ENCODE data around the gene TSSK2. TPM values are rescaled to one million over a fixed set of nuclear protein-coding genes. Genes with fewer than 3 reads are reported as not detected.

TSSK2 gene
- total and polyA plus RNA-seq, 7 donors, result 0.14 to 0.32 (median 0.28) TPM; not detected in 3

DNA sequence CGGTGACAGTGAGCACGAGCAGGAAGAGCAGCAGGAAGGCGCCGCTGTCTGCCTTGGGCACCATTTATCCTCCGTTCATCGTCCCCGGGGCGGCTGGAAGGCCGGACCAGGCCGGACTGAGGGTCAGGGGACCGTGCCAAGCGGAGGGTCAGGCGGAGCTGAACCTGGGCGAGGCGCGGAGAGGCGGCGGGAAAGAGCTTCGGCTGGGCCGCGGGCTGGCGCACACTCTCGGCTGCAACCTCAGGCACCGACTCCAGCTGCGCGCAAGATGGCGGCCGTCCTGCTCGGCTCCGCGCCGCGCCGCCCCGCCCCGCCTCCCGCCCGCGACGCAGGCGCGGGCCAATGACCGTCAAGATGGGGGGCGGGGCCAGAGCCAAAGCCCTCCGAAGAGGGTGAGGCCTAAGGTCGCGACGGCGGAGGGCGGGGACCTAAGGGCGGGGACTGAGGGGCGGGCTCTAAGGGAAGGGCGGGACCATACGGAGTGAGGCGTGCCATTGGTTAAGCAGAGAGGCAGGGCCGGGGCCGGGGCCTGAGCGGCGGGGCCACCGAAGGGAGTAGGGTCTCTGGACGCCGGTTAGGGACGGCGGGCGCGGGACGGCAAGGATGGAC, 8.9 kb upstream of the TSSK2 start, which contains the start of gene DGCR2:
Gene DGCR2 (minus strand): TSS at position 270 of the 609 bp plus-strand sequence. CDS start 206 bp downstream, at position 64.
- H3K9me3 ChIP-seq, result no peaks in the 10 kb centered on the region
- TF ChIP-seq, protein P1, sequence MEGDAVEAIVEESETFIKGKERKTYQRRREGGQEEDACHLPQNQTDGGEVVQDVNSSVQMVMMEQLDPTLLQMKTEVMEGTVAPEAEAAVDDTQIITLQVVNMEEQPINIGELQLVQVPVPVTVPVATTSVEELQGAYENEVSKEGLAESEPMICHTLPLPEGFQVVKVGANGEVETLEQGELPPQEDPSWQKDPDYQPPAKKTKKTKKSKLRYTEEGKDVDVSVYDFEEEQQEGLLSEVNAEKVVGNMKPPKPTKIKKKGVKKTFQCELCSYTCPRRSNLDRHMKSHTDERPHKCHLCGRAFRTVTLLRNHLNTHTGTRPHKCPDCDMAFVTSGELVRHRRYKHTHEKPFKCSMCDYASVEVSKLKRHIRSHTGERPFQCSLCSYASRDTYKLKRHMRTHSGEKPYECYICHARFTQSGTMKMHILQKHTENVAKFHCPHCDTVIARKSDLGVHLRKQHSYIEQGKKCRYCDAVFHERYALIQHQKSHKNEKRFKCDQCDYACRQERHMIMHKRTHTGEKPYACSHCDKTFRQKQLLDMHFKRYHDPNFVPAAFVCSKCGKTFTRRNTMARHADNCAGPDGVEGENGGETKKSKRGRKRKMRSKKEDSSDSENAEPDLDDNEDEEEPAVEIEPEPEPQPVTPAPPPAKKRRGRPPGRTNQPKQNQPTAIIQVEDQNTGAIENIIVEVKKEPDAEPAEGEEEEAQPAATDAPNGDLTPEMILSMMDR (IDR thresholded peaks at IDR 0.05), result no peak
- ATAC-seq (peak; percentile 93 to 95 (median 94)), DNase-seq (peak; percentile 97 to 99)
- intact Hi-C loops (cut with DNase I), result loop anchor here (1.0 to 5.0 kb wide), 2 partner anchors 35 to 310 kb away; partner anchors contain the start of gene MRPL40 (in 1 of the 2)
- peak within 1 kb of the TSS; percentile 93 for H3K27ac ChIP-seq
- no peaks in the 10 kb centered on the region for H3K27me3 ChIP-seq (ENCODE audit: insufficient read depth in 3 of 3, low read length in 2 of 3)
- H3K36me3 ChIP-seq (ENCODE audit: insufficient read depth in 1 of 2, low read depth in 1 of 2), result no peaks in the 10 kb centered on the region
- H3K4me1 ChIP-seq, result peaks cover 48% of the 10 kb centered on the region
- 0 to 1% (median 0%) methylated on average over 26 to 67 of the region's 67 CpGs for WGBS, 3 donors
- peak within 1 kb of the TSS; percentile 90 for H3K4me3 ChIP-seq

DNA sequence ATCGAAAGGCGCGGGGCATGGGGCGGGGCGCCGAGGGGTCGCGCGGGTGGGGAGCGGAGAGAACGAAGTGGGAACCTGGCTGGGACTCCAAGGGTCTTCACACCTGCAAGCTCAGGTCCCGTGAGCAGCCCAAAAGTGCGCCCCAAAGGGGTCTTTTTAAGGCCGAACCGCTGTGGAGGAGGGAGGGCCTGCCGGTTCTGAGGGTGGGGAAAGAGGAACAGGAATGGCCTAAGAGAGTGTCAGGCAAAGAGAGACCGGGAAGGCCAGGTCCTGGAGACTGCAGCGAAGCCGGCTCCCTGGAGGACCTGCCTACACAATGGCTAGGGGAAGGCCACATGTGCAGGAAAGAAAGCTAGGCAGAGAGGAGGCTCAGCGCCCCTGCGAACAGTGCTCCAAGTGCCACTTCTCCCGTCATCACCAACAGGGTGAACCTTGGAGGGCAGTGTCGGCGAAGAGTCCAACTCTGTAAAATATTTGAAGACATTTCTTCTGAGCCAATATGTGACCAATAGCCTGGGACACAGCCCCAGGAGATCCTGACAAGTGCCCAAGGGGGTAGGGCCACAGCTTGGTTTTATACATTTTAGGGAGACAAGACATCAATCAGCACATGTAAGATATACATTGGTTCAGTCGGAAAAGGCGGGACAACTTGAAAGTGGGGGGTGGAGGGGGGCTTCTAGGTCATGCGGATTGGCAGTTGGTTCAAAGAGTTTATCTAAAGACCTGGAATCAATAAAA, 8.2 kb upstream of the TSSK2 start:
- Histone ChIP-seq H3K27ac (peak overlapping the region; percentile 93), H3K4me1 (peaks cover 41% of the 10 kb centered on the region), H3K4me3 (peak overlapping the region; percentile 90), H3K27me3 (ENCODE audit: insufficient read depth in 3 of 3, low read length in 2 of 3) (no peaks in the 10 kb centered on the region), H3K9me3 (no peaks in the 10 kb centered on the region), H3K36me3 (ENCODE audit: insufficient read depth in 1 of 2, low read depth in 1 of 2) (no peaks in the 10 kb centered on the region)
- intact Hi-C loops (cut with DNase I), result loop anchor here (1.0 to 5.0 kb wide), 2 partner anchors 36 to 309 kb away; partner anchors contain the start of gene MRPL40 (in 1 of the 2)
- no peak for DNase-seq
- WGBS, 3 donors, result 21 to 38% (median 23%) methylated on average over 18 to 27 of the region's 27 CpGs
- TF ChIP-seq, protein P1 (IDR thresholded peaks at IDR 0.05), result no peak
- peak in 3 of 4 donors; percentile 2 to 14 (median 5) for ATAC-seq

DNA sequence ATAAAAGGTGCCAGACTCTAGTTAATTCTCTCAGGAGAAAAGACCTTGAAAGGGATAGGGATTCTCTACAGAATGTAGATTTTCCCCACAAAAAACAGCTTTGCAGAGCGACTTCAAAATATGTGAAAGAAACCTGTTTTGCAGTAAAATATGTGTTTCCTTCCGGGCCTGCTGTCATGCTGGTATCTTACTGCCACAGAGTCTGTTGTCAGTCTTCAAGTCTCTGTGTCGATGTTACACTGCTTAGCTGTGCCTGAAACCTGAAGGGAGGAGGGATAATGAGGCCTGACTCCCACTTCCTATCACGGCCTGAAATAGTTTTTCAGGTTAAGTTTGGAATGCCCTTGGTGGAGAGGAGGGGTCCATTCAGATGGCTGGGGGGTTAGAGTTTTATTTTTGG, 7.2 kb upstream of the TSSK2 start:
- Histone ChIP-seq H3K4me3 (no peak overlapping the region), H3K27ac (no peak overlapping the region), H3K4me1 (peaks cover 31% of the 10 kb centered on the region), H3K27me3 (ENCODE audit: insufficient read depth in 3 of 3, low read length in 2 of 3) (no peaks in the 10 kb centered on the region), H3K9me3 (no peaks in the 10 kb centered on the region), H3K36me3 (ENCODE audit: insufficient read depth in 1 of 2, low read depth in 1 of 2) (no peaks in the 10 kb centered on the region)
- WGBS, 3 donors, result 89 to 94% (median 90%) methylated on average over 4 of the region's 4 CpGs
- DNase-seq (no peak), ATAC-seq (no peak)
- intact Hi-C loops (cut with DNase I), result loop anchor here in 1 of 2 donors (5.0 kb wide), 1 partner anchor 37 kb away; no protein-coding TSS in a partner anchor
- TF ChIP-seq, protein P1 (IDR thresholded peaks at IDR 0.05), result no peak

DNA sequence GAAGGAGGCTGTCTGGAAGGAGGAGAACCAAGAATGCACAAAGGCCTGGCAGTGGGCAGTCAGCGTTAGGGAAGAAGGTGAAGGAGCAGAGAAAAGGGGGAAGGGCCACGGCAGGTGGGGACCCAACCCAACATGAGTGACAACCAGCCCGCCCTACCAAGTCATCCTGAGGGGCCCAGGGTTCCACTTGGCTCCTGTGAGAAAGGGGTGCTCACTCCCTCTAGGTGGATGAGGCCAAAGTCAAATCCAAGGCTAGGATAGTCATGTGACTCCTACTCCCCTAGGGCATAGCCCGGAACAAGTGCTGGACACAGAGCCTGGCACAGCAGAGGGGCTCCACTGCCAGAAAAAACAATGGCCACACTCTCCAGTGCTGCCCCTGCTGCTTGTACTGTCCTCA, 6.7 kb upstream of the TSSK2 start:
- H3K4me3 ChIP-seq, result no peak overlapping the region
- peaks cover 27% of the 10 kb centered on the region for H3K4me1 ChIP-seq
- H3K9me3 ChIP-seq, result no peaks in the 10 kb centered on the region
- H3K27me3 ChIP-seq (ENCODE audit: insufficient read depth in 3 of 3, low read length in 2 of 3), result no peaks in the 10 kb centered on the region
- intact Hi-C loops (cut with DNase I), result loop anchor here in 1 of 2 donors (5.0 kb wide), 1 partner anchor 37 kb away; no protein-coding TSS in a partner anchor
- WGBS, 3 donors, result 62 to 75% (median 67%) methylated on average over 3 to 4 of the region's 4 CpGs
- TF ChIP-seq, protein P1 (IDR thresholded peaks at IDR 0.05), result no peak
- peak in 1 of 2 donors; percentile 47 for DNase-seq
- no peaks in the 10 kb centered on the region for H3K36me3 ChIP-seq (ENCODE audit: insufficient read depth in 1 of 2, low read depth in 1 of 2)
- ATAC-seq, result no peak
- no peak overlapping the region for H3K27ac ChIP-seq

All from psoas muscle (tissue), 8 donors.